HCT116 (cell line): ENCODE results near the gene DOK7. TPM values are rescaled to one million over a fixed set of nuclear protein-coding genes. Genes with fewer than 3 reads are reported as not detected.

Experiments
- ATAC-seq: fragments of 200-7000 bp; cut with Tn5 transposase; 2 replicates; pipeline ENCODE4 v1.9.1; 2020; ENCODE audit warnings: mild to moderate bottlenecking, moderate library complexity
- BruUV-seq: library from RNA; stranded (reverse); fragments of 400-500 nt; replicated peaks from 2 replicates; lab custom pipeline; 2021; lab: Mats Ljungman, UMichigan
- CTCF ChIA-PET: fragments of 300-600 bp; sonication (Branson Sonifier 250); formaldehyde crosslinking; loops from one replicate; lab custom pipeline; 2021; ENCODE audit warnings: antibody characterized with exemption; lab: Charles Lee
- POLR2A ChIA-PET: fragments of 300-600, 350-600 bp; sonication (Branson Sonifier 250); formaldehyde crosslinking; loops from one replicate; lab custom pipeline; 2021; ENCODE audit warnings: antibody characterized with exemption; lab: Charles Lee
- RAD21 ChIA-PET, 2 experiments: fragments of 300-600 bp; sonication (Branson Sonifier 250); formaldehyde crosslinking; loops; one replicate each; lab custom pipeline; 2023; ENCODE audit warnings: low total read pairs in 2 of 2; ENCODE audit not compliant: uncharacterized antibody in 2 of 2, unreplicated experiment in 2 of 2, low non-redundant PET in 1 of 2; lab: Charles Lee
- DNase-seq: peaks from one replicate; pipeline ENCODE4 v3.0.0-alpha.2; 2010; ENCODE audit warnings: low read depth, low spot score
- H2AFZ ChIP-seq: fragments of 200-600 bp; shearing (Covaris generic), sonication (generic); 2 replicates; pipeline ENCODE4 v1.6.1; 2017; ENCODE audit warnings: low read depth, mixed run types, mixed read lengths, antibody characterized with exemption, low read length; ENCODE audit not compliant: poor library complexity, severe bottlenecking
- H3K27ac ChIP-seq: 2 replicates; pipeline ENCODE4 v1.5.1; 2012; ENCODE audit warnings: low read depth, low read length
- H3K27me3 ChIP-seq: fragments of 200-600 bp; sonication (generic); 2 replicates; pipeline ENCODE4 v1.6.1; 2016; ENCODE audit warnings: mixed run types, low read length, mixed read lengths; ENCODE audit not compliant: insufficient read depth
- H3K36me3 ChIP-seq, 2 experiments: fragments of 200-500 bp in 1 of 2; fragments of 200-600 bp in 1 of 2; sonication (Bioruptor generic) in 1 of 2; sonication (generic) in 1 of 2; 2 replicates each; pipeline versions ENCODE4 v1.5.1 to v1.6.1; 2014 to 2016; ENCODE audit warnings: low read length in 2 of 2, inconsistent platforms in 1 of 2, mixed read lengths in 1 of 2, mixed run types in 1 of 2; ENCODE audit not compliant: insufficient read depth in 2 of 2, control insufficient read depth in 1 of 2
- H3K4me1 ChIP-seq, 2 experiments: fragments of 200-600 bp in 1 of 2; sonication (generic) in 1 of 2; 2 replicates each; pipeline versions ENCODE4 v1.5.1 to v1.6.1; 2012 to 2017; ENCODE audit warnings: low read length in 2 of 2, inconsistent platforms in 1 of 2, mild to moderate bottlenecking in 1 of 2, mixed read lengths in 1 of 2, mixed run types in 1 of 2, moderate library complexity in 1 of 2; ENCODE audit not compliant: insufficient read depth in 2 of 2, control insufficient read depth in 1 of 2
- H3K4me2 ChIP-seq: fragments of 200-600 bp; sonication (generic); 2 replicates; pipeline ENCODE4 v1.6.1; 2017; ENCODE audit warnings: mixed run types, low read length, mixed read lengths
- H3K4me3 ChIP-seq, 2 experiments: fragments of 200-600 bp in 1 of 2; sonication (generic) in 1 of 2; replicated peaks in 1 of 2; 2 replicates each; pipeline ENCODE4 v1.5.1; 2011 to 2016; ENCODE audit warnings: low read length in 2 of 2, control low read depth in 1 of 2, low read depth in 1 of 2, mild to moderate bottlenecking in 1 of 2, mixed read lengths in 1 of 2, mixed run types in 1 of 2
- H3K79me2 ChIP-seq: fragments of 200-600 bp; sonication (generic); 2 replicates; pipeline ENCODE4 v1.6.1; 2017; ENCODE audit warnings: mild to moderate bottlenecking, mixed run types, low read length, moderate library complexity, mixed read lengths; ENCODE audit not compliant: insufficient read depth
- H3K9ac ChIP-seq: fragments of 200-600 bp; sonication (generic); 2 replicates; pipeline ENCODE4 v1.6.1; 2016; ENCODE audit warnings: low read length, mixed read lengths
- H3K9me2 ChIP-seq: fragments of 200-600 bp; sonication (generic), shearing (Covaris generic); 2 replicates; pipeline ENCODE4 v1.6.1; 2017; ENCODE audit warnings: mixed run types, mild to moderate bottlenecking, moderate library complexity; ENCODE audit not compliant: insufficient read depth
- H3K9me3 ChIP-seq, 2 experiments: fragments of 200-500 bp in 1 of 2; fragments of 200-600 bp in 1 of 2; sonication (Bioruptor generic) in 1 of 2; sonication (generic) in 1 of 2; 2 replicates each; pipeline ENCODE4 v1.6.1; 2014 to 2017; ENCODE audit warnings: low read length in 2 of 2, mixed read lengths in 2 of 2, inconsistent platforms in 1 of 2, low read depth in 1 of 2, mild to moderate bottlenecking in 1 of 2, mixed run types in 1 of 2, moderate library complexity in 1 of 2; ENCODE audit not compliant: control insufficient read depth in 1 of 2, insufficient read depth in 1 of 2
- H4K20me1 ChIP-seq: fragments of 200-600 bp; sonication (generic), shearing (Covaris generic); 2 replicates; pipeline ENCODE4 v1.6.1; 2017; ENCODE audit warnings: mixed run types, mild to moderate bottlenecking, moderate library complexity; ENCODE audit not compliant: insufficient read depth
- CEBPB ChIP-seq: IDR thresholded peaks from 2 replicates; pipeline ENCODE4 v1.6.1; 2012; ENCODE audit warnings: low read depth
- CTCF ChIP-seq, 3 experiments: fragments of 200-600 bp in 1 of 3; sonication (generic) in 1 of 3; IDR thresholded peaks in 2 of 3; conservative IDR thresholded peaks in 1 of 3; 2 replicates each; pipeline ENCODE4 v1.5.1; 2012 to 2017; ENCODE audit warnings: low read depth in 2 of 3, low read length in 2 of 3, antibody characterized with exemption in 1 of 3, borderline replicate concordance in 1 of 3, control low read depth in 1 of 3, mild to moderate bottlenecking in 1 of 3, mixed read lengths in 1 of 3, mixed run types in 1 of 3, moderate library complexity in 1 of 3; ENCODE audit not compliant: insufficient read depth in 1 of 3
- EGR1 ChIP-seq: IDR thresholded peaks from 2 replicates; pipeline ENCODE4 v1.6.1; 2012; ENCODE audit warnings: low read depth
- ELF1 ChIP-seq: IDR thresholded peaks from 2 replicates; pipeline ENCODE4 v1.6.1; 2012; ENCODE audit warnings: low read depth, borderline replicate concordance
- EZH2 ChIP-seq: fragments of 200-600 bp; sonication (generic); IDR thresholded peaks from 2 replicates; pipeline ENCODE4 v1.6.1; 2017; ENCODE audit warnings: antibody characterized with exemption, mixed run types
- EZH2phosphoT487 ChIP-seq: fragments of 200-600 bp; IDR thresholded peaks from 2 replicates; pipeline ENCODE4 v1.6.1; 2018; ENCODE audit warnings: antibody characterized with exemption, borderline replicate concordance
- FOSL1 ChIP-seq: IDR thresholded peaks from 2 replicates; pipeline ENCODE4 v1.6.1; 2012; ENCODE audit warnings: low read depth
- MAX ChIP-seq: IDR thresholded peaks from 2 replicates; pipeline ENCODE4 v1.6.1; 2012
- POLR2A ChIP-seq: IDR thresholded peaks from 2 replicates; pipeline ENCODE4 v1.7.0; 2011; ENCODE audit warnings: borderline replicate concordance; ENCODE audit not compliant: insufficient read depth, insufficient read length; ENCODE audit errors: extremely low read depth
- SIN3A ChIP-seq: IDR thresholded peaks from 2 replicates; pipeline ENCODE4 v1.6.1; 2012; ENCODE audit warnings: low read depth
- SP1 ChIP-seq: IDR thresholded peaks from 2 replicates; pipeline ENCODE4 v1.6.1; 2012; ENCODE audit warnings: low read depth
- SRF ChIP-seq: IDR thresholded peaks from 2 replicates; pipeline ENCODE4 v1.6.1; 2012; ENCODE audit warnings: low read depth
- TCF7L2 ChIP-seq: IDR thresholded peaks from 2 replicates; pipeline ENCODE4 v1.7.0; 2011; ENCODE audit warnings: borderline replicate concordance, inconsistent platforms; ENCODE audit not compliant: insufficient read depth, insufficient read length; ENCODE audit errors: extremely low read depth
- YY1 ChIP-seq: IDR thresholded peaks from 2 replicates; pipeline ENCODE4 v1.6.1; 2011; ENCODE audit warnings: low read length, low read depth, moderate library complexity, mild to moderate bottlenecking; ENCODE audit not compliant: insufficient replicate concordance; ENCODE audit errors: extremely low read depth
- intact Hi-C: fragments of 100-400 bp; cut with micrococcal nuclease; formaldehyde crosslinking; loops from 2 replicates; pipeline ENCODE4 v1.10.0; 2022
- total RNA-seq: library from RNA; stranded (reverse); gene quantifications from one replicate; pipeline ENCODE4 v1.2.1, GENCODE V29; 2021; ENCODE audit not compliant: unreplicated experiment
- TF ChIP-seq, protein P1 (sequence below): IDR thresholded peaks from 2 replicates; pipeline ENCODE4 v1.6.1; 2011; ENCODE audit warnings: mild to moderate bottlenecking, low read length, moderate library complexity; ENCODE audit not compliant: insufficient replicate concordance; ENCODE audit errors: extremely low read depth

DOK7 gene
- total RNA-seq, 1 experiment from 2014 or later: 2.4 TPM

- no peaks in the 10 kb centered on the region for H4K20me1 ChIP-seq
- H3K27me3 ChIP-seq: no peaks in the 10 kb centered on the region
- DNase-seq (no peak), ATAC-seq (no peak)
- no peak overlapping the region for H3K4me3 ChIP-seq
- TF ChIP-seq CTCF (IDR thresholded peaks at IDR 0.05 in 2 of 3, conservative IDR thresholded peaks at IDR 0.05 in 1 of 3; ENCODE audit: borderline replicate concordance in 1 of 3, insufficient read depth in 1 of 3, low read depth in 2 of 3, low read length in 2 of 3) (no peak), EGR1 (no peak), YY1 (no peak), MAX (no peak), SIN3A (no peak), POLR2A (no peak), CEBPB (no peak), EZH2 (no peak), SP1 (no peak), SRF (no peak), FOSL1 (no peak), EZH2phosphoT487 (no peak), ELF1 (no peak), TCF7L2 (no peak)
- TF ChIP-seq, protein P1, sequence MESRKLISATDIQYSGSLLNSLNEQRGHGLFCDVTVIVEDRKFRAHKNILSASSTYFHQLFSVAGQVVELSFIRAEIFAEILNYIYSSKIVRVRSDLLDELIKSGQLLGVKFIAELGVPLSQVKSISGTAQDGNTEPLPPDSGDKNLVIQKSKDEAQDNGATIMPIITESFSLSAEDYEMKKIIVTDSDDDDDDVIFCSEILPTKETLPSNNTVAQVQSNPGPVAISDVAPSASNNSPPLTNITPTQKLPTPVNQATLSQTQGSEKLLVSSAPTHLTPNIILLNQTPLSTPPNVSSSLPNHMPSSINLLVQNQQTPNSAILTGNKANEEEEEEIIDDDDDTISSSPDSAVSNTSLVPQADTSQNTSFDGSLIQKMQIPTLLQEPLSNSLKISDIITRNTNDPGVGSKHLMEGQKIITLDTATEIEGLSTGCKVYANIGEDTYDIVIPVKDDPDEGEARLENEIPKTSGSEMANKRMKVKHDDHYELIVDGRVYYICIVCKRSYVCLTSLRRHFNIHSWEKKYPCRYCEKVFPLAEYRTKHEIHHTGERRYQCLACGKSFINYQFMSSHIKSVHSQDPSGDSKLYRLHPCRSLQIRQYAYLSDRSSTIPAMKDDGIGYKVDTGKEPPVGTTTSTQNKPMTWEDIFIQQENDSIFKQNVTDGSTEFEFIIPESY: no peak
- CTCF ChIA-PET: no interaction called here
- no peak overlapping the region for H2AFZ ChIP-seq
- no peak overlapping the region for H3K4me2 ChIP-seq
- H3K9me2 ChIP-seq: no peaks in the 10 kb centered on the region
- no peak overlapping the region for H3K9ac ChIP-seq
- intact Hi-C loops: no loop called here
- H3K36me3 ChIP-seq: no peaks in the 10 kb centered on the region
- BruUV-seq: no TSS peak
- no peaks in the 10 kb centered on the region for H3K79me2 ChIP-seq
- RAD21 ChIA-PET: no interaction called here
- POLR2A ChIA-PET: no interaction called here
- no peaks in the 10 kb centered on the region for H3K9me3 ChIP-seq
- H3K4me1 ChIP-seq: no peaks in the 10 kb centered on the region
- no peak overlapping the region for H3K27ac ChIP-seq
These were observed 39.2 kb upstream of the DOK7 start for GRCh38 chr4:3423952-3424351.
